NT2/D1 (cell line): ENCODE results near the gene FGF2.

Experiments used
- DNase-seq: peaks from one replicate; pipeline ENCODE4 v3.0.0-alpha.2; 2011; ENCODE audit warnings: low read depth, low spot score
- H3K27me3 ChIP-seq: 2 replicates; pipeline ENCODE4 v1.6.0; 2011; ENCODE audit warnings: mild to moderate bottlenecking; ENCODE audit not compliant: insufficient read length, insufficient read depth
- H3K36me3 ChIP-seq: 2 replicates; pipeline ENCODE4 v1.6.1; 2011; ENCODE audit warnings: mild to moderate bottlenecking, low read length, mixed read lengths; ENCODE audit not compliant: insufficient read depth, insufficient read length
- H3K4me1 ChIP-seq: 2 replicates; pipeline ENCODE4 v1.5.1; 2011; ENCODE audit not compliant: insufficient read depth, insufficient read length
- H3K4me3 ChIP-seq: 2 replicates; pipeline ENCODE4 v1.5.1; 2011; ENCODE audit warnings: low read depth; ENCODE audit not compliant: insufficient read length
- H3K9ac ChIP-seq: 2 replicates; pipeline ENCODE4 v1.6.0; 2011; ENCODE audit warnings: low read depth; ENCODE audit not compliant: insufficient read length
- H3K9me3 ChIP-seq: 2 replicates; pipeline ENCODE4 v1.5.1; 2011; ENCODE audit warnings: mild to moderate bottlenecking, low read length; ENCODE audit not compliant: insufficient read depth
- SUZ12 ChIP-seq: IDR thresholded peaks from 2 replicates; pipeline ENCODE4 v1.6.1; 2011; ENCODE audit not compliant: insufficient read length, insufficient read depth; ENCODE audit errors: extremely low read depth
- YY1 ChIP-seq: IDR thresholded peaks from 2 replicates; pipeline ENCODE4 v1.6.1; 2011; ENCODE audit not compliant: insufficient read length, insufficient read depth
- ZNF274 ChIP-seq: IDR thresholded peaks from 2 replicates; pipeline ENCODE4 v1.6.1; 2011; ENCODE audit warnings: mild to moderate bottlenecking, low read depth, low read length

FGF2 gene

GRCh38 chr4:122876456-122876855 lies 49.8 kb downstream of the FGF2 start:
- no peak for DNase-seq
- TF ChIP-seq SUZ12 (no peak), ZNF274 (no peak), YY1 (no peak)
- H3K36me3 ChIP-seq: peaks cover 33% of the 10 kb centered on the region

GRCh38 chr4:122879001-122879400 lies 52.4 kb downstream of the FGF2 start:
- peaks cover 52% of the 10 kb centered on the region for H3K36me3 ChIP-seq
- no peak for DNase-seq

More at GRCh38 chr4:122876456-122876855, 49.8 kb downstream of the FGF2 start:
- Histone ChIP-seq H3K4me1 (no peaks in the 10 kb centered on the region), H3K27me3 (no peaks in the 10 kb centered on the region), H3K9ac (no peak overlapping the region), H3K4me3 (no peak overlapping the region), H3K9me3 (peaks cover 18% of the 10 kb centered on the region; the same call in 1 of the 2 replicates)

GRCh38 chr4:122882857-122883735 lies 56.5 kb downstream of the FGF2 start:
- TF ChIP-seq SUZ12 (no peak), YY1 (no peak), ZNF274 (no peak)
- H3K36me3 ChIP-seq: peaks cover 51% of the 10 kb centered on the region
- H3K9ac ChIP-seq: no peak overlapping the region
- no peak overlapping the region for H3K4me3 ChIP-seq
- no peaks in the 10 kb centered on the region for H3K4me1 ChIP-seq
- H3K27me3 ChIP-seq: no peaks in the 10 kb centered on the region
- no peak for DNase-seq
- H3K9me3 ChIP-seq: peaks cover 18% of the 10 kb centered on the region; the same call in 1 of the 2 replicates

More at GRCh38 chr4:122879001-122879400, 52.4 kb downstream of the FGF2 start:
- TF ChIP-seq SUZ12: no peak
- TF ChIP-seq YY1: no peak
- no peak for TF ChIP-seq ZNF274
- Histone ChIP-seq H3K4me1 (no peaks in the 10 kb centered on the region), H3K27me3 (no peaks in the 10 kb centered on the region), H3K4me3 (no peak overlapping the region), H3K9me3 (peaks cover 18% of the 10 kb centered on the region; the same call in 1 of the 2 replicates), H3K9ac (no peak overlapping the region)

GRCh38 chr4:122884499-122884898 lies 57.9 kb downstream of the FGF2 start:
- TF ChIP-seq SUZ12 (no peak), ZNF274 (no peak), YY1 (no peak)
- Histone ChIP-seq H3K4me1 (no peaks in the 10 kb centered on the region), H3K9me3 (peaks cover 11% of the 10 kb centered on the region; the same call in 1 of the 2 replicates), H3K9ac (no peak overlapping the region), H3K27me3 (no peaks in the 10 kb centered on the region), H3K36me3 (peaks cover 43% of the 10 kb centered on the region), H3K4me3 (no peak overlapping the region)
- no peak for DNase-seq

GRCh38 chr4:122889726-122890125 lies 63.1 kb downstream of the FGF2 start:
- H3K36me3 ChIP-seq: peaks cover 37% of the 10 kb centered on the region

GRCh38 chr4:122890147-122890795 lies 63.6 kb downstream of the FGF2 start:
- TF ChIP-seq SUZ12 (no peak), YY1 (no peak), ZNF274 (no peak)
- Histone ChIP-seq H3K27me3 (no peaks in the 10 kb centered on the region), H3K4me3 (no peak overlapping the region), H3K4me1 (no peaks in the 10 kb centered on the region), H3K9me3 (no peaks in the 10 kb centered on the region), H3K36me3 (peaks cover 36% of the 10 kb centered on the region), H3K9ac (no peak overlapping the region)
- no peak for DNase-seq

More at GRCh38 chr4:122889726-122890125, 63.1 kb downstream of the FGF2 start:
- no peak for DNase-seq
- H3K4me1 ChIP-seq: no peaks in the 10 kb centered on the region
- H3K9me3 ChIP-seq: no peaks in the 10 kb centered on the region
- no peaks in the 10 kb centered on the region for H3K27me3 ChIP-seq
- no peak overlapping the region for H3K9ac ChIP-seq
- no peak overlapping the region for H3K4me3 ChIP-seq
- no peak for TF ChIP-seq YY1
- TF ChIP-seq SUZ12: no peak
- no peak for TF ChIP-seq ZNF274

GRCh38 chr4:122894827-122895226 lies 68.2 kb downstream of the FGF2 start:
- no peaks in the 10 kb centered on the region for H3K4me1 ChIP-seq
- DNase-seq: no peak
- no peaks in the 10 kb centered on the region for H3K9me3 ChIP-seq
- H3K4me3 ChIP-seq: no peak overlapping the region
- no peak overlapping the region for H3K9ac ChIP-seq
- H3K27me3 ChIP-seq: no peaks in the 10 kb centered on the region
- TF ChIP-seq YY1 (no peak), ZNF274 (no peak), SUZ12 (no peak)
- peaks cover 28% of the 10 kb centered on the region for H3K36me3 ChIP-seq
